Measurements from ENCODE around the gene IL21R.

DNA sequence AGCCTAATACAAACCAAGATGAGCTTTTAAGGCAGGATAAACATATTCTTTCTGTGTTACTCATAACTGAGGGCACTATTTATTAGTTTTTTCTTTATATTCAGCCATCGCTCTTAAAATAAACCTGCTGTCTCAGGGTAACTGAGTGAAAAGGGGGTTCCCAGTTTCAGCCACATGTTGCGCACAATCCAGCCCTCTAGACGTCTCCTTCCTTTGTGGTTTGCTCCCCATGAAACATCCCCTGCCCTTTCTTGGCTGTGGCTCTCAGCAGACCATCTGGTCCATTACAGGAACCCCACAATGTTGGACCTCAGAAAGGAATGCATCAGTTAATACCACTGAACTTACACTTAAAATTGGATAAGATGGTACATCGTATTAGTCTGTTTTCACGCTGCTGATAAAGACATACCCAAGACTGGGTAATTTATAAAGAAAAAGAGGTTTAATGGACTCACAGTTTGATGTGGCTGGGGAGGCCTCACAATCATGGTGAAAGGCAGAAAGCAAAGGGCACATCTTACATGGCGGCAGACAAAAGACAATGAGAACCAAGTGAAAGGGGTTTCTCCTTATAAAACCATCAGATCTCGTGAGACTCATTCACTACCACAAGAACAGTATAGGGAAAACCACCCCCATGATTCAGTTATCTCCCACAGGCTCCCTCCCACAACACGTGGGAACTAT, 12.6 kb upstream of the IL21R start:
- no peak for TF ChIP-seq POLR2AphosphoS5 (IDR thresholded peaks at IDR 0.05; ENCODE audit: low read depth, low read length)
- no peak for TF ChIP-seq TAF1 (IDR thresholded peaks at IDR 0.05; ENCODE audit: borderline replicate concordance, insufficient read depth, low read length)
- TF ChIP-seq, protein P1, sequence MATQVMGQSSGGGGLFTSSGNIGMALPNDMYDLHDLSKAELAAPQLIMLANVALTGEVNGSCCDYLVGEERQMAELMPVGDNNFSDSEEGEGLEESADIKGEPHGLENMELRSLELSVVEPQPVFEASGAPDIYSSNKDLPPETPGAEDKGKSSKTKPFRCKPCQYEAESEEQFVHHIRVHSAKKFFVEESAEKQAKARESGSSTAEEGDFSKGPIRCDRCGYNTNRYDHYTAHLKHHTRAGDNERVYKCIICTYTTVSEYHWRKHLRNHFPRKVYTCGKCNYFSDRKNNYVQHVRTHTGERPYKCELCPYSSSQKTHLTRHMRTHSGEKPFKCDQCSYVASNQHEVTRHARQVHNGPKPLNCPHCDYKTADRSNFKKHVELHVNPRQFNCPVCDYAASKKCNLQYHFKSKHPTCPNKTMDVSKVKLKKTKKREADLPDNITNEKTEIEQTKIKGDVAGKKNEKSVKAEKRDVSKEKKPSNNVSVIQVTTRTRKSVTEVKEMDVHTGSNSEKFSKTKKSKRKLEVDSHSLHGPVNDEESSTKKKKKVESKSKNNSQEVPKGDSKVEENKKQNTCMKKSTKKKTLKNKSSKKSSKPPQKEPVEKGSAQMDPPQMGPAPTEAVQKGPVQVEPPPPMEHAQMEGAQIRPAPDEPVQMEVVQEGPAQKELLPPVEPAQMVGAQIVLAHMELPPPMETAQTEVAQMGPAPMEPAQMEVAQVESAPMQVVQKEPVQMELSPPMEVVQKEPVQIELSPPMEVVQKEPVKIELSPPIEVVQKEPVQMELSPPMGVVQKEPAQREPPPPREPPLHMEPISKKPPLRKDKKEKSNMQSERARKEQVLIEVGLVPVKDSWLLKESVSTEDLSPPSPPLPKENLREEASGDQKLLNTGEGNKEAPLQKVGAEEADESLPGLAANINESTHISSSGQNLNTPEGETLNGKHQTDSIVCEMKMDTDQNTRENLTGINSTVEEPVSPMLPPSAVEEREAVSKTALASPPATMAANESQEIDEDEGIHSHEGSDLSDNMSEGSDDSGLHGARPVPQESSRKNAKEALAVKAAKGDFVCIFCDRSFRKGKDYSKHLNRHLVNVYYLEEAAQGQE (IDR thresholded peaks at IDR 0.05; ENCODE audit: insufficient read depth in 1 of 2, low read depth in 2 of 2, low read length in 2 of 2): no peak

Measured in PFSK-1 (cell line).